Measurements from ENCODE around the gene MCHR1. TPM values are rescaled to one million over a fixed set of nuclear protein-coding genes. Genes with fewer than 3 reads are reported as not detected.

MCHR1 gene
- polyA plus RNA-seq, 2 of the 4 experiments (the other 2 are of a cell fraction) = not detected

GRCh38 chr22:40671796-40672360 is 7.4 kb upstream of the MCHR1 start:
- no peaks in the 10 kb centered on the region for H3K9me3 ChIP-seq
- ATAC-seq (no peak), DNase-seq (ENCODE audit: low read depth in 1 of 2, low spot score in 1 of 2) (no peak), FAIRE-seq (no peak)
- TF ChIP-seq MAX (IDR thresholded peaks at IDR 0.05) (no peak), USF2 (IDR thresholded peaks at IDR 0.05) (no peak), NFE2L2 (conservative IDR thresholded peaks at IDR 0.05; ENCODE audit: low read length) (no peak), FOXS1 (CRISPR knock-in tag; IDR thresholded peaks at IDR 0.05) (no peak), HOXA7 (CRISPR knock-in tag; IDR thresholded peaks at IDR 0.05) (no peak), HMGXB4 (CRISPR knock-in tag; IDR thresholded peaks at IDR 0.05; ENCODE audit: borderline replicate concordance) (no peak), BCL3 (IDR thresholded peaks at IDR 0.05) (no peak), CHD2 (IDR thresholded peaks at IDR 0.05; ENCODE audit: low read length, partially characterized antibody) (no peak), BHLHE40 (IDR thresholded peaks at IDR 0.05; ENCODE audit: low read depth, low read length) (no peak), CHD4 (IDR thresholded peaks at IDR 0.05; ENCODE audit: borderline replicate concordance) (no peak), RAD21 (conservative IDR thresholded peaks at IDR 0.05 in 1 of 2, IDR thresholded peaks at IDR 0.05 in 1 of 2) (no peak), GATA3 (IDR thresholded peaks at IDR 0.05; ENCODE audit: borderline replicate concordance) (no peak)
- CTCF ChIA-PET = interaction anchor here (0.6 to 4.5 kb wide), 2 partner anchors 11 to 26 kb away, joined by 3 to 24 read pairs; no protein-coding TSS in a partner anchor
- H3K27ac ChIP-seq = no peak overlapping the region
- H3K4me1 ChIP-seq = no peaks in the 10 kb centered on the region
- no peak overlapping the region for H3K4me2 ChIP-seq
- 87% methylated on average over 7 of the region's 7 CpGs for WGBS (ENCODE audit: missing lambda C conversion rate)
- POLR2A ChIA-PET = no interaction called here
- H3K4me3 ChIP-seq = no peak overlapping the region

- FAIRE-seq (no peak), ATAC-seq (no peak), DNase-seq (ENCODE audit: low read depth in 1 of 2, low spot score in 1 of 2) (no peak)
- ChIA-PET CTCF (interaction anchor here (0.6 to 4.5 kb wide), 2 partner anchors 10 to 63 kb away, joined by 3 to 24 read pairs; no protein-coding TSS in a partner anchor), POLR2A (no interaction called here)
- Histone ChIP-seq H3K27ac (no peak overlapping the region), H3K4me1 (no peaks in the 10 kb centered on the region), H3K4me2 (no peak overlapping the region), H3K4me3 (no peak overlapping the region), H3K9me3 (no peaks in the 10 kb centered on the region)
- 41% methylated on average over 4 of the region's 4 CpGs for WGBS (ENCODE audit: missing lambda C conversion rate)
- TF ChIP-seq FOSB (CRISPR knock-in tag; IDR thresholded peaks at IDR 0.05) (no peak), RNF2 (IDR thresholded peaks at IDR 0.05; ENCODE audit: borderline replicate concordance, low read depth) (no peak), RFX5 (IDR thresholded peaks at IDR 0.05) (no peak)
Measured at GRCh38 chr22:40673017-40673416, 6.3 kb upstream of the MCHR1 start.

- no peak overlapping the region for H3K27ac ChIP-seq
- ChIA-PET POLR2A (interaction anchor here (0.6 kb wide), 1 partner anchor 630 kb away, joined by 3 read pairs; no protein-coding TSS in a partner anchor), CTCF (interaction anchor here (4.5 kb wide), 1 partner anchor 9 kb away, joined by 24 read pairs; no protein-coding TSS in a partner anchor)
- no peaks in the 10 kb centered on the region for H3K9me3 ChIP-seq
- ATAC-seq (no peak), FAIRE-seq (no peak), DNase-seq (ENCODE audit: low read depth in 1 of 2, low spot score in 1 of 2) (no peak)
- no peak overlapping the region for H3K4me3 ChIP-seq
- WGBS (ENCODE audit: missing lambda C conversion rate) = 63% methylated on average over 4 of the region's 4 CpGs
- no peak overlapping the region for H3K4me2 ChIP-seq
- no peaks in the 10 kb centered on the region for H3K4me1 ChIP-seq
- TF ChIP-seq CBX8 (IDR thresholded peaks at IDR 0.05) (no peak), ESRRA (IDR thresholded peaks at IDR 0.05; ENCODE audit: borderline replicate concordance, low read length) (no peak), NPAS2 (CRISPR knock-in tag; IDR thresholded peaks at IDR 0.05; ENCODE audit: borderline replicate concordance) (no peak), CHD2 (IDR thresholded peaks at IDR 0.05; ENCODE audit: low read length, partially characterized antibody) (no peak), REST (IDR thresholded peaks at IDR 0.05) (no peak), ZFP36 (IDR thresholded peaks at IDR 0.05; ENCODE audit: borderline replicate concordance, partially characterized antibody) (no peak), RFX5 (IDR thresholded peaks at IDR 0.05) (no peak), EHMT2 (IDR thresholded peaks at IDR 0.05; ENCODE audit: low read depth) (no peak), CHD4 (IDR thresholded peaks at IDR 0.05; ENCODE audit: borderline replicate concordance) (no peak), ELK1 (IDR thresholded peaks at IDR 0.05; ENCODE audit: low read depth, low read length) (no peak), JUNB (IDR thresholded peaks at IDR 0.05) (no peak), EP300 (IDR thresholded peaks at IDR 0.05) (no peak), MAFK (IDR thresholded peaks at IDR 0.05; ENCODE audit: partially characterized antibody) (no peak)
Measured at GRCh38 chr22:40674274-40674673, 5.0 kb upstream of the MCHR1 start.

Data from A549 (cell line).